HL-60 (cell line): ENCODE data around the gene DGUOK.

Experiments
- DNase-seq, 2 experiments: peaks; one replicate each; pipeline ENCODE4 v3.0.0-alpha.2; 2010 to 2020; ENCODE audit warnings: low read depth in 1 of 2, low spot score in 1 of 2
- H3K27ac ChIP-seq: fragments of 250-450 bp; sonication (Bioruptor Pico); replicated peaks from 2 replicates; pipeline ENCODE4 v1.5.1; 2020; ENCODE audit warnings: mild to moderate bottlenecking, moderate library complexity
- H3K27me3 ChIP-seq: fragments of 250-450 bp; sonication (Bioruptor Pico); 2 replicates; pipeline ENCODE4 v1.5.1; 2021; ENCODE audit warnings: mild to moderate bottlenecking, moderate library complexity; ENCODE audit not compliant: insufficient read depth, poor library complexity, severe bottlenecking
- H3K4me3 ChIP-seq: replicated peaks from 2 replicates; pipeline ENCODE4 v1.5.1; 2011; ENCODE audit warnings: mild to moderate bottlenecking, control low read depth, low read length; ENCODE audit not compliant: insufficient read depth
- CTCF ChIP-seq: IDR thresholded peaks from one replicate; pipeline ENCODE4 v1.5.1; 2011; ENCODE audit warnings: low read length, control low read depth, inconsistent platforms; ENCODE audit not compliant: insufficient read depth
- GABPA ChIP-seq: IDR thresholded peaks from 2 replicates; pipeline ENCODE4 v1.6.1; 2012; ENCODE audit warnings: low read depth
- POLR2AphosphoS5 ChIP-seq: IDR thresholded peaks from 2 replicates; pipeline ENCODE4 v1.6.1; 2012; ENCODE audit warnings: low read depth
- SPI1 ChIP-seq: IDR thresholded peaks from 2 replicates; pipeline ENCODE4 v1.6.1; 2012; ENCODE audit warnings: low read depth, mild to moderate bottlenecking, borderline replicate concordance
- TF ChIP-seq, protein P1 (sequence below): IDR thresholded peaks from 2 replicates; pipeline ENCODE4 v1.6.1; 2012; ENCODE audit warnings: low read depth; ENCODE audit not compliant: insufficient replicate concordance

DGUOK gene

GRCh38 chr2:73911548-73912208 is 15.0 kb upstream of the DGUOK start:
- TF ChIP-seq, protein P1, sequence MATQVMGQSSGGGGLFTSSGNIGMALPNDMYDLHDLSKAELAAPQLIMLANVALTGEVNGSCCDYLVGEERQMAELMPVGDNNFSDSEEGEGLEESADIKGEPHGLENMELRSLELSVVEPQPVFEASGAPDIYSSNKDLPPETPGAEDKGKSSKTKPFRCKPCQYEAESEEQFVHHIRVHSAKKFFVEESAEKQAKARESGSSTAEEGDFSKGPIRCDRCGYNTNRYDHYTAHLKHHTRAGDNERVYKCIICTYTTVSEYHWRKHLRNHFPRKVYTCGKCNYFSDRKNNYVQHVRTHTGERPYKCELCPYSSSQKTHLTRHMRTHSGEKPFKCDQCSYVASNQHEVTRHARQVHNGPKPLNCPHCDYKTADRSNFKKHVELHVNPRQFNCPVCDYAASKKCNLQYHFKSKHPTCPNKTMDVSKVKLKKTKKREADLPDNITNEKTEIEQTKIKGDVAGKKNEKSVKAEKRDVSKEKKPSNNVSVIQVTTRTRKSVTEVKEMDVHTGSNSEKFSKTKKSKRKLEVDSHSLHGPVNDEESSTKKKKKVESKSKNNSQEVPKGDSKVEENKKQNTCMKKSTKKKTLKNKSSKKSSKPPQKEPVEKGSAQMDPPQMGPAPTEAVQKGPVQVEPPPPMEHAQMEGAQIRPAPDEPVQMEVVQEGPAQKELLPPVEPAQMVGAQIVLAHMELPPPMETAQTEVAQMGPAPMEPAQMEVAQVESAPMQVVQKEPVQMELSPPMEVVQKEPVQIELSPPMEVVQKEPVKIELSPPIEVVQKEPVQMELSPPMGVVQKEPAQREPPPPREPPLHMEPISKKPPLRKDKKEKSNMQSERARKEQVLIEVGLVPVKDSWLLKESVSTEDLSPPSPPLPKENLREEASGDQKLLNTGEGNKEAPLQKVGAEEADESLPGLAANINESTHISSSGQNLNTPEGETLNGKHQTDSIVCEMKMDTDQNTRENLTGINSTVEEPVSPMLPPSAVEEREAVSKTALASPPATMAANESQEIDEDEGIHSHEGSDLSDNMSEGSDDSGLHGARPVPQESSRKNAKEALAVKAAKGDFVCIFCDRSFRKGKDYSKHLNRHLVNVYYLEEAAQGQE, result no peak
- TF ChIP-seq GABPA (no peak), CTCF (no peak), SPI1 (no peak), POLR2AphosphoS5 (no peak)

GRCh38 chr2:73913414-73914054 is 13.1 kb upstream of the DGUOK start:
- no peak for DNase-seq
- TF ChIP-seq CTCF (no peak), POLR2AphosphoS5 (no peak), SPI1 (no peak), GABPA (no peak)
- TF ChIP-seq, protein P1, result no peak
- no peaks in the 10 kb centered on the region for H3K27me3 ChIP-seq

More at GRCh38 chr2:73911548-73912208, 15.0 kb upstream of the DGUOK start:
- H3K27me3 ChIP-seq, result no peaks in the 10 kb centered on the region
- no peak overlapping the region for H3K4me3 ChIP-seq
- no peak for DNase-seq
- H3K27ac ChIP-seq, result no peak overlapping the region

GRCh38 chr2:73914667-73915066 is 12.0 kb upstream of the DGUOK start:
- DNase-seq, result no peak
- TF ChIP-seq POLR2AphosphoS5, result no peak
- no peak for TF ChIP-seq SPI1
- TF ChIP-seq, protein P1, result no peak
- TF ChIP-seq GABPA, result no peak
- TF ChIP-seq CTCF, result no peak
- no peak overlapping the region for H3K27ac ChIP-seq
- H3K27me3 ChIP-seq, result no peaks in the 10 kb centered on the region
- H3K4me3 ChIP-seq, result no peak overlapping the region

More at GRCh38 chr2:73913414-73914054, 13.1 kb upstream of the DGUOK start:
- H3K27ac ChIP-seq, result no peak overlapping the region
- H3K4me3 ChIP-seq, result no peak overlapping the region
